GM12875 (cell line): Measurements from ENCODE around the gene PATZ1.

Experiments used
- H3K4me3 ChIP-seq: one replicate; pipeline ENCODE4 v1.5.1; 2011; ENCODE audit warnings: low read depth, low read length, control low read depth
- CTCF ChIP-seq: IDR thresholded peaks from 2 replicates; pipeline ENCODE4 v1.5.1; 2011; ENCODE audit warnings: low read depth, mild to moderate bottlenecking, control low read depth, inconsistent platforms, low read length, moderate library complexity, borderline replicate concordance; ENCODE audit not compliant: insufficient read depth

PATZ1 gene

GRCh38 chr22:31334329-31334728, 11.8 kb downstream of the PATZ1 start:
- H3K4me3 ChIP-seq, result no peak overlapping the region
- no peak for TF ChIP-seq CTCF

GRCh38 chr22:31333641-31334040, 12.5 kb downstream of the PATZ1 start:
- no peak for TF ChIP-seq CTCF
- H3K4me3 ChIP-seq, result no peak overlapping the region

GRCh38 chr22:31332886-31333285, 13.3 kb downstream of the PATZ1 start:
- no peak for TF ChIP-seq CTCF
- no peak overlapping the region for H3K4me3 ChIP-seq

- TF ChIP-seq CTCF, result no peak
Observed at GRCh38 chr22:31332010-31332409, 14.1 kb downstream of the PATZ1 start.

GRCh38 chr22:31329453-31330215, 16.5 kb downstream of the PATZ1 start:
- no peak for TF ChIP-seq CTCF
- H3K4me3 ChIP-seq, result no peak overlapping the region

More at GRCh38 chr22:31332010-31332409, 14.1 kb downstream of the PATZ1 start:
- H3K4me3 ChIP-seq, result no peak overlapping the region

GRCh38 chr22:31329029-31329428, 17.1 kb downstream of the PATZ1 start:
- H3K4me3 ChIP-seq, result no peak overlapping the region
- TF ChIP-seq CTCF, result no peak

GRCh38 chr22:31328544-31328960, 17.6 kb downstream of the PATZ1 start:
- TF ChIP-seq CTCF, result no peak
- no peak overlapping the region for H3K4me3 ChIP-seq
